ENCODE measurements around the gene C19orf85.

The C19orf85 gene

DNA sequence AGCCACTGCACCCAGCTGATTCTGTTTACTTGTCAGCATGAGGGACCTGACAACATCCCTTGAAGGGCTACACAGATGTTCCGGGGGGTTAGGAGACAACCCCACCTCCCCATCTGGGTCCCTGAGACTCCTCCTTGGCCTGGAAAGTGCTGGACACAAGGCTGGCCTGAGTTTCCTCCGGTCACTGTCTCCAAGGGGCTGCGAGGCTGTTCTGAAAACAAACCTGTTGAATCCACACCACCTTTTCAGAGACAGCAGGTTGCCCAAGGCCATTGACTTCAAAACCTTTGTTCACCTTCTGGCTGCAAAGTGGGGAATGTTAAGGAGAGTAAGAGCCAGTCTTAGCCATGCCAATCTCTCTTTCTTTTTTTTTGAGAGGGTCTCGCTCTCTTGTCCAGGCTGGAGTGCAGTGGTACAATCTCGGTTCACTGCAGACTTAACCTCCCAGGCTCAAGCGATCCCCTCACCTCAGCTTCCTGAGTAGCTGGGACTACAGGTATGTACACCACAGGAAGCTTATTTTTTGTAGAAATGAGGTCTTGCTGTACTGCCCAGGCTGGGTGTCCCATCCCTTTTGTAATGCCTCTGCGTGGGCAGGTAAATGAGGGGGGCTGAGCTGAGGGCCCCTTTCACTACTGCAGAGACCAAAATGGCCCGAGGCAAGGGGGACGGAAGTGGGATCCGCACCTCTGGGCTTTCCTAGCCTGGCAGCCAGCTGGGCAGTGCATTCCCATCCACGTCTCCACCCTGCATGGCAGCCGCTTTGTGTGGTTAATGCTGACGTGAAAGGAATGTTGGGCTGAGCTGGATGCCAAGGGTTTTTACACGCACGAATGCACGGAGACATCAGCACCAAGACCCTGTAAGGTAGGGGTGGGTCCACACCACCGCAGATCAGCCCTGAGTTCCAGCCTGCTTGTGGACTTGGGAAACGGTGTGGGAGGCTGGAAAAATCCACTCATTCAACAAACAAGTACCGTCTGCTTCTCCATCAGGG, 10.0 kb upstream of the C19orf85 start:
- no peak for DNase-seq

DNA sequence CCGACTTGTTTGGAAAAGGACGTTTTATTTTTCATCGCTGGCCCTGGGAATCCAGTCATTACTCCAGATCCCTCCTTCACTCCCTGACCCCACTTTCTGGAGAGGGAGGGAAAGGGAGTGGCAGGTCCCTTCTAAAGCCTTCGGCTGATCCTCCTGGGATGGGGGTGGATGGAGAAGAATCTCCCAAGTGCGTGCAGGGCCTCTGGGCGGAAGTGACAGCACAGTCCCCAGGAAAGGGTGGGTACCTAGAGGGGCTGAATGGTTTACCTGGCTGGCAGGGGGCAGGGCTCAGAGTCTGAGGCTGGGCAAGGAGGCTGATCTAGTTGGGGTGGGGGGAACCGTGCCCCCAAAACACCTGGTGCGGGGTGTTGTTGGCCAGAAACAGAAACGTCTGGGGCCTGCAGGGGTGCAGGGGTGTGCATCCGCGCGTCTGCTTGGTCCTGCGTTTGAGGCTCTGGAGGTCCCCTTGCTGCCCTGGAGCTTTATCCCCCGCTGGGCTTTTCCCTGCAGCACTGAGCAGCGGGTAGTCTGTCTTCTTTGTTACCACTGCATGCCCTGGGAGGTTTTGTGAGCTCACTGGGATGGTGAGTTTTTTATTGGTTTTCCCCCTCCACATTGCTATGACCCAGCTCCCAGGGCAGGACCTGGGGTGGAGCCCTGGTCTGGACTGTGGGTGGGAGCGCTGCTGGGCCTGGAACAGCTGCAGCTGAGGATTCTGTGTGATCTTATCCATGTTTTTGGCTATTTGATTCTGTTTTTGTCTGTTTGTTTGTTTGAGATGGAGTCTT, 8.9 kb upstream of the C19orf85 start:
- no peak for DNase-seq

DNA sequence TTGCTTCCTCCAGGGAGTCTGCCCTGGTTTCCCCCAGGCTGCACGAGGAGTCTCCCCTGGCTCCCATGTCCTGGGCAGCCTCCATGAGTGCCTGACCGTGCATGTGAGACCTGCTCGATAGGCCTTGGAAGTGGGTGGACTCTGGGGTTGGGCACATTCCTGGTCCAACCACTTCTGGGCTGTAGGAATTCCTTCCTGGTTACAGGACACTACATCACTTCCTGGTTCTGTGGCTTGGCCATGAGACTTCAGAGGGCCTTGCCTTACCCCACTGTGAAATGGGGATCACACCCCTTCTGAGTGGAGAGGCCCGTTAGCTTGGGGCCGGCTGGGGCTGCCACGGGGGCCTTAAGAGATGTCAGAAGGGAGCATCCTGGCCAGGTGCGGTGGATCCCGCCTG, 7.9 kb upstream of the C19orf85 start:
- DNase-seq, result no peak

DNA sequence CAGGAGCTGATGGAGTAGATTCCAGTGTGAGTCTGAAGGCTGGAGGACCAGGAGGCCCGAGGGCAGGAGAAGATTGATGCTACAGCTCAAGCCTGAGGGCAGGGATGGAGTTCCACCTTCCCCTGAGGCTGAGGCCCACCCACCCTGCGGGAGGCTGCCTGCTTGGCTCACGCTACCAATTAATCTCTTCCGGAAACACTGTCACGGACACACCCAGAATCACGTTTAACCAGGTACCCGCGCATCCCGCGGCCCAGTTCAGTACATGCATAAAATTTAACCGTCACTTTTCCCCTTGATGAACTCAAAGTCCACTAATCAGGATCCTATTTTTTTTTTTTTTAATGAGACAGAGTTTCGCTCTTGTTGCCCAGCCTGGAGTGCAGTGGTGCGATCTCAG, 6.7 kb upstream of the C19orf85 start:
- DNase-seq, result no peak

DNA sequence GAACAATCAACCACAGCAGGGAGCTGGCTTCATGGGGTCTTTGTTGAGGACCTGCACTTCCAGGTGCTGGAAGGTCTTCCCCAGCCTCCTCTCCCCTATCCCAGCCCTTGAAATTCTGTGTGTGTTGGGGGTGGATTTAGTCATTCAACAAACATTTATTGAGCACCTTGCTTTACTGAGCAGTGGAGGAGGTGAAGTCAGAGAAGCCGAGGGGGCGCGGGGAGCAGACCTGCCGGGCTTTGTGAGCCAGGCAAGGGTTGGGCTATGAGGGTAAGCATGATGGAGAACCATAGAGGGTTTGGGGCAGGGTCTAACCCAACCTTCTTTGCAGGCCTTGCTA, 3.5 kb upstream of the C19orf85 start:
- no peak for DNase-seq

DNA sequence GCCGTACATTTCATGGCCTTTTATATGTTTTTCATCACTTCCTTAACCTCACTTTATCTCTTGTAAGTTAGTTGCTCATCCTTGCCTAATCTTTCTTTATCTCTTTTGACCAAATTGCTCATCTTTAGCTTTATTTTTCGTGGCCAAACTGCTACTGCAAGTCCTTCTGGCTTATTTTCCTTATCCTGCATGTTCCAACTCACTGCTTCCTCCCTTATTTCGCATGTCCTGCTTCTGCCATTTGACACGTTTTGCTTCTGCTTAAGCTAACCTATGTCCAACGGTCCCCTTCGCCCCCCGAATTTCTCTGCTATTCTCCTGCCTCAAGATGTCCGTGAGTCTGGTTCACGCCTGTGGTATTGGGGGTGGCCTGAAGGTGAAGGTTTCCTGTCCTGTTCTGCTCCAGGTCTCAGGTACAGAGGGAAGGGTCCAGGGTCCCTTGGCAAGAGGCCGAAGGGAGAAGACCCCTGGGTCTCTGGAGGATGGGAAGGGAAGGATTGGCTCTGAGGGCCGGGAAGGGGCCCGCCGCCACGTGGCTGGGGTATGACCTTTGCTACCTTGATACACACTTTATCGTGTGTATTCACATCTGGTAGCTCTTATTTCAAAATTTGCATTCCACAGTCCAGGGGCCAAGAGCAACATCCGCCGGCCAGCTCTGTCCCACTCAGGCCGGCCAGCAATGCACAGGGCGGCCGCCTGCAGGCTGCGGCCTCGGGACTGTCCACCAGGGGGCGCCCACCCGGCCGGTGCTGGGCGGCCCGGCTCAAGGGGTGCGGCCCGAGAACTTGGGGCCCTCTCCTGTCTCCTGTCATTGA, 2.9 kb upstream of the C19orf85 start:
- no peak for DNase-seq

DNA sequence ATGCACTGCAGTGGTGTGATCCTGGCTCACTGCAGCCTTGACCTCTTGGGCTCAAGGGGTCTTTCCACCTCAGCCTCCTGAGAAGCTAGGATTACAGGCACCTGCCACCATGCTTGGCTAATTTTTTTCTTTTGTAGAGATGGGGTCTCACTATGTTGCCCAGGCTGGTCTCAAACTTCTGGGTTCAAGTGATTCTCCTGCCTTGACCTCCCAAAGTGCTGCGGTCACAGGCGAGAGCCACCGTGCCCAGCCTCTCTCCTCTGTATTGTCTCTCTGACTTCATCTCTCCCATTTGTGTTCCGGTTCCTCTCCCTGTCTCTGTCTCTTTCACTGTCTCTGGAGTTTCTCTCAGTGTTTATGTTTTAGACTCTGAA, 1.7 kb upstream of the C19orf85 start:
- DNase-seq, result no peak

DNA sequence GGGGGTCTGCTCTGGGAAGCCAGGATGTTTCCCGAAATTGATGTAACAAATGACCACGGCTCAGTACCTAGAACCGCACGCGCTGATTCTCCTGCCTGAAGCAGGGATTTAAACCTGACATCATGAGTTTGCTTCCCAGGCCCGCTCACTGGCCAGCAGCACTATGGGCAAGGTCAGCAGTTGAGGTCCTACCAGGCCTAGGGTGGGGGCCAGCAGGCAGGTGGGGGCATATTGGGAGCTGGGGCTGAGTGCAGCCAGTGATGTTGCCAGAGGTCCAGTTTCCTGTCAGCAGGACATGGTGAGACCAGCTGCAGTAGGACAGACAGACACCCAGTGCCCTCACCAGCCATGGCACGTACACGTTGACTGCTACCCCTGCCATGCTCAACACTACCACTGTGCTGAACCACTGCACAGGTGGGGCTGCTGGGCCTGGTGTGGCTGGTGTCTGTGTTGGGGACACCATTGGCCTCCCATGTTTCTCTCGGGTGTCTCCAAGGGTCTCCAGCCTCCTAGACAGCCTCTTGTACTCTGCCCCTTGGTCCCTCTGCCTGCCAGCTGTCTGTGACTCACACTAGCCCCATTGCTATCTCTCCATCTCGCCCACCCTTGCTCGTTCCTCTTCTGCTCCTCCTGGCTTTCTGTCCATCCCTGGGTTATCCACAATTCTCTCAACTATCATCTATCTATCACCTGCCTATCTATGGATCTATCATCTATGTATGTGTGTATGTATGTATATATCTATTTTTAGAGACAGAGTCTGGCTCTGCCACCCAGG, 1.1 kb upstream of the C19orf85 start:
- no peak for DNase-seq

DNA sequence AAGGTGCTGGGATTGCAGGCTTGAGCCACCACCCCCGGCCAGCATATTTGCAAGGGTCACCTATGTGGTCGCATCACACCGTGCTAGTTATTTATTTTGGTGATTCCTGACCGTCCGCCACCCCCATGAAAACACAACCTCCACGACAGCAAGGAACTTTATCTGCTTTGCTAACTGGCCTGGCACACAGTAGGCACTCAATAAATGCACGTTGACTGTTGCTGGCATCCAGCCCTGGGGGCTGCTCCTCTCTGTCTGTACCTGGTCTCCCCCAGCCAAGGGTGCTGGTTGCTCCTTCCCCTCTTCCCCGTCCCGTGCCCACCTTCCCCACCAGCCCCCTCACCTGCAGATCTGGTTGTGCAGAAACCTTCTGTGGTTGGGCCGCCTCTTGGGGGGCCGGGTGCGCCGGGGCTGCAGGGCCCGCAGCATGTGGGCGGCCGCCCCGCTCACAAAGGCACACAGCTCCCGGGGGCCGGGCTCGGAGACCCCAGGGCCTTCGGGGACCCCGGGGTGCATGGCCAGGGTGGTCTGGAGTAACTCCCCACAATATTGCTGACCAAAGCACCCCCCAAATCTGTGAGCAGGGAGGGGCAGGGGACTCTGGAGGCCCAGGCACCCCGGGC, 401 bp downstream of the C19orf85 start:
- no peak for DNase-seq

DNA sequence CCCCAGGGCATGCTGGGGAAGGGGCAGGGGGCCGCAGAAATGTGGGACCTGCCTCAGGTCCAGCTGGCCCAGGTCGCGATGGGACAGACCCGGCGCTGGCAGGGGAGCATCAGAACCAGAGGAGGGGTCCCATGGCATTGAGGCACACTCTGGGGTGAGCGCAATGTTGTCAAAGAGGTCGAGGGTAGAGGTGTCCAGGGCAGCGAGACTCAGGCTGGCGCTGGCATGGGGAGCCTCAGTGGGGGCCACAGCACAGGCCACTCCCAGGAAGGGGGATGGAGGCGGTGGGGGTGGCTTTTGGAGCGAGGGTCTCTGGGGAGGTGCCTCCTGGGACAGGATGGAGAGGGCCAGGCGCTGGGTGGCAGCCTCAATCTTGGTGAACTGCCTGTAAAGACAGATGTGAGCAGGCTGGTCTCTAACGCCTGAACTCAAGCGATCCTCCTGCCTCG, 944 bp downstream of the C19orf85 start:
- no peak for DNase-seq

DNA sequence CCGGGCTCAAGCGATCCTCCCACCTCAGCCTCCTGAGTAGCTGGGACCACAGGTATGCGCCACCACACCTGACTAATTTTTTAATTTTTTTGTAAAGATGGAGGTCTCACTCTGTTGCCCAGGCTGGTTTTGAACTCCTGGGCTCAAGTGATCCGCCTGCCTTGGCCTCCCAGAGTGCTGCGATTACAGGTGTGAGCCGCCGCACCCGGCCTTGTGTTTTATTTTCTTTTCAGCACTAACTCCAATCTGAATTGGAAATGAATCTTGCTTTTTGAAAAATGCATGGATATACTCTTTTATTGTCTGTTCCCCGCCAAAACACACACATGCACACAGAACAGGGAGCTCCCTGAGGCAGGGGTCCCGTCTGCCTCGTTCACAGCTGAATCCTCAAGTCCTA, 1.8 kb downstream of the C19orf85 start:
- no peak for DNase-seq

DNA sequence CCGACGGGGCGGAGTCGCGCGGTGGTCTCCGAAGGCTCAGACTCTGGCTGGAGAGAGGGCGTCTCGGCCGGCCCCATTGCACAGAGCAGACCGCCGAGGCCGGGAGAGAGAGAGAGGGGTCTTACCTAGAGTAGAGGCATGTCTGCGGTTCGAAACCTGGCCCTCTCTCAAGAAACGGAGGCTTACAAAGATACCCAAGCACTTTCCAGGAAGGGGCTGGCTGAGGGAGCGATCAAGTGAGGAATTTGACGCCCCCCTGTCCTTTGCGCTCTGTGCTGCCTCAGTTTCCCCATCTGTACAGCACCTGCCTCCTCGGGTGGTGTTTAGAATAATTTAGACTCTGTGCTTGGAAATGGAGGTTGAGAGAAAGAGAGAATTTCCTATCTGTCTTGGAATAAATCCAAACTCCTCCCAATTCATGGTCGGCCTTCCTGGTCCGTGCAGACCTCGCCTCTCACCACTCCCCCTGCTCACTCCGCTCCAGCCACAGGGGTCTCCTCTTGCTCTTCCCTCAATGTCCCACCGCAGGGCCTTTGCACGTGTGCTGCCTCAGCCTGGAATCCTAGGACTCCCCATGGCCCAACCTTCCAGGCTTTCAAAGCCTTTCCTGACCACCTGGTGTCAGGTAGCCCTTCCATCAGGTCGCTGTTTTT, 2.5 kb downstream of the C19orf85 start:
- DNase-seq, result no peak

DNA sequence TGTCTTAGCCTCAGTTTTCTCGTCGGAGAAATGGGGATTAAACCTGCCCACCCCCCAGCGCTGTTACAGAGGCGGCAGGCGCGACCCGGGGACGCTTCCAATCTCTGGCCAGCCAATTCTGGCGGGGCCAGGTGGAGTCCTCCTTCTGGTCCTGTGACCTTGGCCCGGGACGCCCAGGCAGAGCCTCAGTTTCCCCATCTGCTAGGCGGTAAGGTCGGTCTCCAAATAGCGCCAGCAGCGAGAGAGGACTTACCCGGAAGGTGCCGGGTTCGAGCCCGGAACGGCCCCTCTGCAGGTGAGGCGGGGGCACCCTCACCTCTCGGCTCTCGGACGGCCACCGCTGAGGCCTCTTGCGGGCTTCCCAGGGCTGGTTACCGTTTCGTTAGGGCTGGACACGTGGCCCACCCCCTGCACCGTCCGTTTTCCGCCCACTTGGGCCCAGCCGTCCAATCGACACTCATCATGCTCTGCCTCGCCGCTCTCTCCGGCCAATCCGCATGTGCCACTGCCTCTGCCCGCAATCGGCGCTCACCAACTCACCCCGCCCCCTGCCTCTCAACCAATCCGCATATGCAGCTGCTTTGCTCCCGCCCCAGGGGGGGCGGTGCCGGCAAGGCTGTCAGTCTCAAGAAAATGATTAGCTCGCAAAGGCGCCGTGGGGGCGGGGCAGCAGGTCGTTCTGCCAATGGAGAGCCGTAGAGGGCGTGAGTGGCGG, 3.1 kb downstream of the C19orf85 start, which contains the start of gene ISOC2:
ISOC2 (minus strand) TSS at position 384 of the 715 bp plus-strand sequence. CDS start 5,156 bp downstream, outside the sequence.
- peak; percentile 99 for DNase-seq

DNA sequence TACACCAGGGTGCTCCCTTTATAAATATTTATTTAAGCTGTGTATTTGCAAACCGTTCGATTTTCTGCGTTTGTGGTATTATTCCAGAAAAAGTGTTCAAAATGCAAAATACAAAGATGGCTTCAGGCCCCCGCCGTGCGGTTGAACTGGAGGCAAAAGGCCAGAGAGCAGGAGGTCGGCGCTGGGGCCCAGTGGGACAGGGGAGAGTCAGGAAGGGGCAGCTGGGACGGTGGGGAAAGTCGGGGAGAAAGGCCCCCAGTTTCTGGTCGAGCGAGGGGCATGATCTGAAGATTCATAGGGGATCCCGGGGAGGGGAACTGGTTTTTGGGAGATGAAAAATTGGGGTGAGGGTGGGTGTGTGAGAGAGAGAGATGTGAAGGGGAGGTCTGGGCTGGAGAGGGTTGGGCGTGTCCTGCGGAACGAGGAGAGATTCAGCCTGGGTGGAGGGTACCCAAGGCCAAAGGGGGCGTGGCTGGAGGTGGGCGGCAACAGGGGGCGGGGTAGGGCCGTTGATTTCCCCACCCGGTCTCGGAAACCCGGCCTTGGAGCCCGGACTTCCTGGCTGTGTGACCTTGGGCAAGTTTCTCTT, 3.8 kb downstream of the C19orf85 start:
- DNase-seq, result peak; percentile 18

DNA sequence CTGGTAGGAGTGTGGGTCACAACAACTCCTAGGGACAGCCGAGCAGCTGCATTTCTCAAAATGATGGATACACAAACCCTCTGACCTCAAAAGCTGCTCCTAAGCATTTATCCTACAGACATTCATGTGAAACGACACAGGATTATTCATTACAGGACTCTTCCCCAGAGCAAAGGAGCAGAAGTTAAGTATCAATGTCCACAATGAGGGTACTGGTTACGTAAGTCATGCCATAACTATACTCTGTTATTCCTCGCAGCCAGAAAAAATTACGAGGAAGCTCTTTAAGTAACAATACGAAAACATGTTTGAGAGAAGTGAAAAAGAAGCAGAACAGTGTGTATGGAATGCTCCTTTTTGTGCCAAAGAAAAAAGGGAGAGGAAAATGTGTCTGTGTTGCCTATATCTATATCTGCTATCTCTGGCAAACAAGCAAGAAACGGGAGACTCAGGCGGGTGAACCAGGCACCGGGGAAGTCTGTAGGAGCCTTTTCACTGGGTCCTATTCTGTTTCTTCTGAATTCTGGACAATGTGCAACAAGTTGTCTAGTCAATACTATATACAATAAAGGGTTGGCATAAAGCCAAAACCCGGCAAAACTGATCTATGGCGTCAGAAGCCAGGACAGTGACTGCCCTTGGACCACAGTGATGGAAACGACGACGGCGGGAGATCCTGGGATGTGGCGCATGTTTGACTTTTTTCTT, 4.4 kb downstream of the C19orf85 start:
- DNase-seq, result no peak

DNA sequence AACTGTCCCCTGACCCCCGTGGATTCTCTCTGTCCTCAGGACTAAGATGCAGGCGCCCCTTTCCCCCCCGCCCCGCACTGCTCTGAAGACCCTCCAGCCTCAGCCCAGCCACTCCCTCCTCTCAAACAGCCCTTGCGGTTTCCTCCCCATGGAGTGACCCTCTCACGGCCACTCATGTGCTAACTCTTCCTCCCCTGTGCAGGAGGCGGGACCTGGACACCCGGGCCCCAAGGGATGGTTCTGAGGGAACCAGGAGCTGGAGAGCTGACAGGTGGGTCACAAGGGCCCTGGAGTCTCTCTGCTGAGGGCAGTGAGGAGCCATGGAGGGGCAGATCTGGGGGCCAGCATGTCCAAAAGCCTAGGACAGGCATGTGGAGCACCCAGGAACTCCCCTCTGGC, 5.0 kb downstream of the C19orf85 start:
- no peak for DNase-seq

DNA sequence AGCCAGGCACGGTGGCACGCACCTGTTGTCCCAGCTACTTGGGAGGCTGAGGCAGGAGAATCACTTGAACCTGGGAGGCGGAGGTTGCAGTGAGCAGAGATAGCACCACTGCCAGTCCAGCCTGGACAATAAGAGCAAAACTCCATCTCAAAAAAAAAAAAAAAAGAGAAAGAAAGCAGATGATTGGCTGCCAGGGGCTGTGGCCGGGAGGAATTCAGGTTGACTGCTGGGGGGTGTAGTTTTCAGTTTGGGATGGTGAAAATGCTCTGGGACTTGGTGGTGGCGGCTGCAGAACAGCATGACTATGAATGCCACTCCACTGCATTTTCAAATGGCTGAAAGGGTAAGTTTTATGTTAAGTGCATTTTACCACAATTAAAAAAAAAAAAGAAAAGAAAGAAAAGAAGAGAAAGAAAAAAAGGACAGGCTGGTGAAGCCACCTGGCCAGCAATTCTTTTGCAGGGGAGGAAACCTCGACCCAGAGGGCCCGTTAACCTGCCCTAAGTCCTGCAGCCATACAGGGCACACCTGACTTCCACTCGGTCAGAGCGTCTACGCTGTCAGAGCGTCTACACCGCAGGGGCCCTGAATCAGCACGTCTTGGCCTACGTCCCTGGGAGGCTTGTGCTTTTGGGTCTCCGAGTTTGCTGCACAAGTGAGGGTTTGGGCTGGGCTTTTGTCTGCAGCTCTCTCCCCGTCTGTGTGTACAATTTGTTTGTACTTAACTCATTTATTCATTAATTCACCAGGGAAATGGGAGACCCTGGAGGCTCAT, 6.7 kb downstream of the C19orf85 start:
- no peak for DNase-seq

DNA sequence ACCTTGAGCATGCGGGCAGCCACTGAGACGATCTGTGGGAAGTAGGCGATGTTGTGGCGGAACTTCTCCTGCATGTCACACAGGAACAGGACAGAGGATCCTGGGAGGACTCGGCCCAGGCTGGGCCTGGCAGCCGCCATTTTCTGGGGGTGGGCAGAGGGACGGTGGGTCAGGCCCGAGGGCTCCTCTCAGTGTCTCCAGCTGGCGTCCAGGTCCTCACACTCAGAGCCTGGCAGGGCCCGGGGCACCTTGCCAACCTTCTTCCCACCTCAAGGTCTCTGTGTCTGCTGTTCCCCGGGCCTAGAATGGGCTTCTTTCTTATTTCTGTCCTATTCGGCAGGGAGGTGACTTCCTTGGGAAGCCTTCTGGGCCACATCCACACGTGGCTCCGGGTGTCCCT, 8.2 kb downstream of the C19orf85 start:
- no peak for DNase-seq
